Endothelial cell of umbilical vein (primary cell): ENCODE data around the gene CFAP43.
"Not testable (repeated sequence)": the region's sequence is repeated elsewhere in the genome, so short reads cannot be mapped to it uniquely, and the experiment has no call there.

ENCODE experiments used
- CTCF ChIP-seq, 2 donors: IDR thresholded peaks; 1 replicate in 1 of 2; 2 replicates in 1 of 2; pipeline ENCODE4 v1.5.1; 2011; ENCODE audit warnings: low read length in 2 of 2, mild to moderate bottlenecking in 2 of 2, moderate library complexity in 2 of 2, control low read depth in 1 of 2, inconsistent platforms in 1 of 2, low read depth in 1 of 2; ENCODE audit not compliant: insufficient read depth in 1 of 2; ENCODE audit errors: extremely low read depth in 1 of 2
- EZH2 ChIP-seq: IDR thresholded peaks from 2 replicates; pipeline ENCODE4 v1.6.1; 2012; ENCODE audit warnings: borderline replicate concordance, low read depth, mild to moderate bottlenecking, moderate library complexity, low read length, inconsistent platforms; ENCODE audit not compliant: severe bottlenecking
- FOS ChIP-seq: IDR thresholded peaks from 2 replicates; pipeline ENCODE4 v1.6.1; 2011; ENCODE audit warnings: mild to moderate bottlenecking, low read length, moderate library complexity, borderline replicate concordance; ENCODE audit not compliant: insufficient read depth
- GATA2 ChIP-seq: IDR thresholded peaks from 2 replicates; pipeline ENCODE4 v1.7.0; 2011; ENCODE audit warnings: low read depth, mild to moderate bottlenecking, moderate library complexity, mixed read lengths, low read length; ENCODE audit not compliant: insufficient read length, insufficient read depth
- JUN ChIP-seq: IDR thresholded peaks from 2 replicates; pipeline ENCODE4 v1.6.1; 2011; ENCODE audit warnings: borderline replicate concordance, low read depth; ENCODE audit not compliant: insufficient read length, insufficient read depth
- POLR2A ChIP-seq: IDR thresholded peaks from 2 replicates; pipeline ENCODE4 v1.6.1; 2012; ENCODE audit warnings: low read depth, mild to moderate bottlenecking, control low read depth, low read length
- POLR2AphosphoS5 ChIP-seq: IDR thresholded peaks from 2 replicates; pipeline ENCODE4 v1.6.1; 2012; ENCODE audit warnings: low read depth, mild to moderate bottlenecking, control low read depth, low read length, moderate library complexity; ENCODE audit not compliant: insufficient read depth
- TF ChIP-seq, protein P1 (sequence below): IDR thresholded peaks from 2 replicates; pipeline ENCODE4 v1.6.1; 2011; ENCODE audit not compliant: insufficient read depth, insufficient read length

- not testable (repeated sequence) for TF ChIP-seq CTCF (IDR thresholded peaks at IDR 0.05; ENCODE audit: extremely low read depth in 1 of 2, insufficient read depth in 1 of 2, low read depth in 1 of 2, low read length in 2 of 2); POLR2A; EZH2; POLR2AphosphoS5; FOS; GATA2; JUN
- TF ChIP-seq, protein P1, sequence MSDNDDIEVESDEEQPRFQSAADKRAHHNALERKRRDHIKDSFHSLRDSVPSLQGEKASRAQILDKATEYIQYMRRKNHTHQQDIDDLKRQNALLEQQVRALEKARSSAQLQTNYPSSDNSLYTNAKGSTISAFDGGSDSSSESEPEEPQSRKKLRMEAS, result not testable (repeated sequence)
These were observed 58.0 kb downstream of the CFAP43 start for GRCh38 chr10:104174136-104174535.
